Endometrial microvascular endothelial cells (primary cell): ENCODE measurements around the gene SPATA13. TPM values are rescaled to one million over a fixed set of nuclear protein-coding genes. Genes with fewer than 3 reads are reported as not detected.

Experiments used
- in situ Hi-C: cut with HindIII; loops from 2 replicates; pipeline ENCODE4 v1.10.0; 2017; ENCODE audit warnings: low sequenced_read_pairs, low pct_unique_long_range_greater_than_20kb; ENCODE audit errors: inconsistent ontology term
- total RNA-seq: library from RNA; depleted of rRNA; stranded (reverse); fragments of >200 nt; gene quantifications from one replicate; pipeline ENCODE4 v1.2.3, GENCODE V29; 2015; ENCODE audit errors: inconsistent ontology term

SPATA13 gene
- total RNA-seq, 1 donor from 2014 or later = 9.3 TPM

- in situ Hi-C loops = no loop called here
These were observed 24.7 kb upstream of the SPATA13 start for GRCh38 chr13:24135674-24136300.

GRCh38 chr13:24138911-24139310, 21.6 kb upstream of the SPATA13 start:
- in situ Hi-C loops = no loop called here

DNA sequence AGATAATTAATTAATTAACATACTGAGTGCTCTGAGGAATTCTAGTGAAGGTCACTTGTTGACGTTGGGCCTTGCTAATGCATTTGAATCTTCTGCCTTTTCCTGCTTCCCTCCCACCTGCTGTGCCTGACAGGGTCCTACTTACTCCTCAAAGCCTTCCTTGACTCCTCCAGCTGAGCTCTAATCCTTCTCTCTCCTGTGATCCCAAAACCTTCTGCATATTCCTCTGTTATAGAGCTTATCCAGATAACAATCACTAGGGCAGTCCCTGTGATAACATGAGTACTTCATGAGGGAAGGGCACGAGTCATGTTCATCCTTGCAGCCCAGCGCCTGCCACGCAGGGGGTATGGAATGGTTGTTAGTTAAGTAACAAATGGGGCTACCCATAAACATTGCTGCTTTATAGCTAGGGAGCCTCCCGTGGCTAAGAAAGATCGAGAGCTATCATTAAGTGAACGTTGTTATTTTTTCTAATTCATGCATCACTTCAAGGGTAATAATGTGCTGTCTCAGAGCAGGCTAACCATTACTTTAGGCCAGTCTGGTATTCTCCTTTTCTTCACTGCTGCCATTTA, 19.1 kb upstream of the SPATA13 start:
- in situ Hi-C loops = no loop called here

GRCh38 chr13:24142453-24142852, 18.1 kb upstream of the SPATA13 start:
- in situ Hi-C loops = no loop called here

DNA sequence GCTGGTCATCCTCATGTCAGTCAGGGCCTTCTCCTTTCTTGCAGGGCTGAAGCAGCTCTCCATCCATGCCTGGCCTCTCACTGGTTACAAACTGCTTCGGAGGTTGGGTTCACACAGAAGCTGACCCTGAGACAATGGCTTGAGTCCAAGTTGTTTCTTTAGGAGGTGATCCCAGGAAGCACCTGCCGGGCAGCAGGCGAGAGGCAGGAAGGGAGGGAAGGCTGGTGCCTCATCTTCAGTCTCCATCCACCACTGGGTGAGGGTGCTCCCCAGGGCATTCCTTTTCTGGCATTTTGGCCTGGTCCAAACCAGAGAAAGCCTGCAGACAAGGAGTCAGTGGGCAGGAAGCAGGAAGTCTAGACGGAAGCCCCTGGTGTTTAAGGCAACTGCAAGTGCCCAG, 17.6 kb upstream of the SPATA13 start:
- in situ Hi-C loops = no loop called here

DNA sequence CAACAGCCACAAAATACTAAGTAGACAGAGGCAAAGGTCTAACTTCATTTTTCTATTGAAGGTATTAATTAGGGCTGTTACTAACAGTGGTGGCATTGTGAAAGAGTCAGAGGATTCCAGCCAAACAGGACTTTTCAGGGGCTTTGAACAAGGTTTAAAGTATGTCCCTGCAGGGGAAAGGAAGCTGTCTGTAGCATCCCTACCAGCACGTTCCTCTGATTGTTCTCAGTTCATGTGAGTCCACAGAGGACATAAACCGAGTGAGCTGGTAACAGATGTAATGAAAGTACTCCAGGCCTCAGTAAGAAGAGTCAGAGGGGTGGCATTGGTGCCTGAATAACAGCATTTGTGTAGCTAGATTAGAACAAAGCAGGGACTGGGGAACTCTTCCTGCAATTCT, 15.3 kb upstream of the SPATA13 start:
- in situ Hi-C loops = no loop called here

GRCh38 chr13:24145674-24146073, 14.8 kb upstream of the SPATA13 start:
- in situ Hi-C loops = no loop called here

GRCh38 chr13:24146961-24147569, 13.5 kb upstream of the SPATA13 start:
- in situ Hi-C loops = no loop called here

DNA sequence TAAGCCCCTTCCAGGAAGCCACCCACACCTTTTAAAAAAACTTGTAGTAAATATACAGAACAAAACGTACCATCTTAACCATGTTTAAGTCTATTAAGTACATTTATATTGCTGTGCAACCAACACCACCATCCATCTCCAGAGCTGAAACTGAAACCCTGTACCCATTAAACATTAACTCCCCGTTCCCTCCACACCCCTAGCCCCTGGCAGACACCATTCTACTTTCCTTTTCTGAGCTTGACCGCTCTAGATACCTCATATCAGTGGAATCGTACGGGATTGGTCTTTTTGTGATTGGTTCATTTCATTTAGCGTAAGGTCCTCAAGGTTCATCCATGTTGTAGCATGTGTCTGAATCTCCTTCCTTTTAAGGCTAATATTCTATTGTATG, 13.0 kb upstream of the SPATA13 start:
- in situ Hi-C loops = no loop called here

- in situ Hi-C loops = no loop called here
These were observed 11.9 kb upstream of the SPATA13 start for GRCh38 chr13:24148414-24149235.

DNA sequence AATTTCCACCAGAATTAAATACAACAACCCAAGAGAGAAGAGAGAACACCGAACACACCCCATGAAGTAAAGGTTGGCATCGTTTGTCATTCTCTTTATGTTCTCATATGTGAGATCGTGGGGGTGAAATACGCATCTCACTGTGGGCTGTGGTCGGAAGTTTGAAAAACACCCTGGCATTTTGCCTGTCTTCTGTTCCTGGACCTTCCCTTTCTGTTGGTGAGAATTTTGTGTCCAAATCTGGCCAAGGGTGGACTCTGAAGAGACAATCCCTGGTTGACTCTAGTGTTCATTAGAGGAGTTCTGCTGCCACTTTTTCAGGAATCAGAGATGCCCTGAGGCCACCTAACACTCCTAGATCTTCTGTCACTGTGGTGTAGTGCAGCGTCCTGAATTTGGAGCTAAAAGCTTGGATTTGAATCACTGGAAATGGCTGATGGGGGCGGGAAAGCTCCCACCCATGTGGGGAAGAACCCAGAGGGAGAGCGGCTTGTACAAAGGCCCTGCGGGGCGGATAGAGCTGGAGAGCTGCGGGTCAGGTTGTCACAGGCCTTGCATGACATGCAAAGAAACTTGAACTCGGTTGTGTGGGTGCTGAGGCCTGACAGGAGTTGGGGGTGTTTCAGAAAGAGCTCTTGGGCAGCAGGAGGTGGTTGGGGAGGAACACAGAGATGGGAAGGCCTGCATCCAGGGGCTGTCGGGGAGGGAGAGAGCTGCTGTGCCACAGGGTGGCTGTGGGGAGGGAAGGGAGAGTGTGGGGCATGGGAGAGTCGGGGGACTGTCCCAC, 11.1 kb upstream of the SPATA13 start:
- in situ Hi-C loops = no loop called here

DNA sequence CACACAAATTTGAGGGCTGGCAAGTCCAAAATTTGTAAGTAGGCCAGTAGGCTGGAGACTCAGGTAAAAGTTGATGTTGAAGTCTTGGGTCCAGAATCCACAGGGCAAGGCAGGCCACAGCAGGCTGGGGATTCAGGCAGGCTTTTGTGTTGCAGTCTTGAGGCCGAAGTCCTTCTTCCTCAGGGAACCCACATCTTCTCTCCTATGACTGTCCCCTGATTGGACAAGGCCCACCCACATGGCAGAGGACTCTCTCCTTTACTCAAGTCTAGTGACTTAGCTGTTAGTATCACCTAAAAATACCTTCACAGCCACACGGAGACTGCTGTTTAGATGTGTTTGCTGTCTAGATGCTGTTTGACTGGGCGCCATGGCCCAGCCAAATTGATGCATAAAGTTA, 9.9 kb upstream of the SPATA13 start:
- in situ Hi-C loops = no loop called here

DNA sequence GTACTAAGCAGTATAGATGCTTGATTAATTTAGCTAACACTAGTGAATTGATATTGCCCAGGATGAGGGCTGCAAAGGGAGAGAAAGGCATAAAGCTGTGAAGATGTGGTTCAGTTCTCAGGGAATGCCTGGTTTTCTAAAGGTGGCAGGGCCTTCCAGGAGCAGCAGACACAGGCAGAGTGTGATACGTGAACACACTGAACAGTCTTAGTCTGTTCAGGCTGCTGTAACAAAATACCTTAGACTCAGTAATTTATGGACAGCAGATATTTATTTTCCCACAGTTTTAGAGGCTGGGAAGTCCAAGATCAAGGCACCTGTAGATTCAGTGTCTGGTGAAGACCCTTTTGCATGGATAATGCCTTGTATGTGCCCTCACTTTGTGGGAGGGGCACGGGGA, 8.7 kb upstream of the SPATA13 start:
- in situ Hi-C loops = no loop called here

GRCh38 chr13:24152292-24153214, 8.0 kb upstream of the SPATA13 start:
- in situ Hi-C loops = no loop called here

GRCh38 chr13:24153347-24153746, 7.2 kb upstream of the SPATA13 start:
- in situ Hi-C loops = no loop called here

- in situ Hi-C loops = no loop called here
These were observed 6.4 kb upstream of the SPATA13 start for GRCh38 chr13:24153979-24154701.

GRCh38 chr13:24159357-24159756, 1.2 kb upstream of the SPATA13 start:
- in situ Hi-C loops = no loop called here
